Measurements from ENCODE around the gene DDX31. TPM values are rescaled to one million over a fixed set of nuclear protein-coding genes. Genes with fewer than 3 reads are reported as not detected.

Gene DDX31
- total RNA-seq, 4 donors from 2014 or later = 16.9 to 24.1 (median 18.6) TPM

- TF ChIP-seq POLR2A (IDR thresholded peaks at IDR 0.05) (no peak), CTCF (IDR thresholded peaks at IDR 0.05) (no peak)
- WGBS, 2 donors = 56 to 59% methylated on average over 3 of the region's 3 CpGs
- intact Hi-C loops (cut with DNase I; ENCODE audit: low total_unique reads) = no loop called here
Measured at GRCh38 chr9:132679946-132680625, 10.3 kb upstream of the DDX31 start.

GRCh38 chr9:132677976-132678375 is 8.2 kb upstream of the DDX31 start:
- no peak overlapping the region for H3K4me3 ChIP-seq (ENCODE audit: low read depth, poor library complexity, severe bottlenecking)
- intact Hi-C loops (cut with DNase I; ENCODE audit: low total_unique reads) = no loop called here
- WGBS, 2 donors = 96% methylated on average over 8 of the region's 8 CpGs
- no peak for DNase-seq (ENCODE audit: low spot score in 2 of 2)
- no peak for TF ChIP-seq CTCF (IDR thresholded peaks at IDR 0.05)

More at GRCh38 chr9:132679946-132680625, 10.3 kb upstream of the DDX31 start:
- H3K4me3 ChIP-seq (ENCODE audit: low read depth, poor library complexity, severe bottlenecking) = no peak overlapping the region
- no peak for DNase-seq (ENCODE audit: low spot score in 2 of 2)

- 88 to 89% methylated on average over 4 of the region's 4 CpGs for WGBS, 2 donors
- intact Hi-C loops (cut with DNase I; ENCODE audit: low total_unique reads) = no loop called here
Measured at GRCh38 chr9:132674485-132674884, 4.7 kb upstream of the DDX31 start.

GRCh38 chr9:132673355-132673754 is 3.6 kb upstream of the DDX31 start:
- no peak for DNase-seq (ENCODE audit: low spot score in 2 of 2)
- TF ChIP-seq POLR2A (IDR thresholded peaks at IDR 0.05) (no peak), CTCF (IDR thresholded peaks at IDR 0.05) (no peak)
- no peak overlapping the region for H3K4me3 ChIP-seq (ENCODE audit: low read depth, poor library complexity, severe bottlenecking)
- intact Hi-C loops (cut with DNase I; ENCODE audit: low total_unique reads) = no loop called here
- 18 to 22% methylated on average over 6 of the region's 6 CpGs for WGBS, 2 donors

More at GRCh38 chr9:132674485-132674884, 4.7 kb upstream of the DDX31 start:
- no peak overlapping the region for H3K4me3 ChIP-seq (ENCODE audit: low read depth, poor library complexity, severe bottlenecking)
- TF ChIP-seq POLR2A (IDR thresholded peaks at IDR 0.05) (no peak), CTCF (IDR thresholded peaks at IDR 0.05) (no peak)
- DNase-seq (ENCODE audit: low spot score in 2 of 2) = no peak

- intact Hi-C loops (cut with DNase I; ENCODE audit: low total_unique reads) = no loop called here
- no peak for DNase-seq (ENCODE audit: low spot score in 2 of 2)
- WGBS, 2 donors = 15 to 20% methylated on average over 5 of the region's 5 CpGs
- no peak for TF ChIP-seq CTCF (IDR thresholded peaks at IDR 0.05)
- no peak for TF ChIP-seq POLR2A (IDR thresholded peaks at IDR 0.05)
- no peak overlapping the region for H3K4me3 ChIP-seq (ENCODE audit: low read depth, poor library complexity, severe bottlenecking)
Measured at GRCh38 chr9:132672413-132672690, 2.6 kb upstream of the DDX31 start.

All from lower leg skin (tissue), 4 donors.